ENCODE results near the gene SCAMP5.

The SCAMP5 gene

GRCh38 chr15:75049392-75049791, 54.0 kb downstream of the SCAMP5 start:
- TF ChIP-seq CTCF (IDR thresholded peaks at IDR 0.05; ENCODE audit: insufficient read depth, low read depth, low read length, missing control alignments): no peak
- DNase-seq (ENCODE audit: low read depth): no peak
- H3K4me3 ChIP-seq (ENCODE audit: low read length): no peak overlapping the region

DNA sequence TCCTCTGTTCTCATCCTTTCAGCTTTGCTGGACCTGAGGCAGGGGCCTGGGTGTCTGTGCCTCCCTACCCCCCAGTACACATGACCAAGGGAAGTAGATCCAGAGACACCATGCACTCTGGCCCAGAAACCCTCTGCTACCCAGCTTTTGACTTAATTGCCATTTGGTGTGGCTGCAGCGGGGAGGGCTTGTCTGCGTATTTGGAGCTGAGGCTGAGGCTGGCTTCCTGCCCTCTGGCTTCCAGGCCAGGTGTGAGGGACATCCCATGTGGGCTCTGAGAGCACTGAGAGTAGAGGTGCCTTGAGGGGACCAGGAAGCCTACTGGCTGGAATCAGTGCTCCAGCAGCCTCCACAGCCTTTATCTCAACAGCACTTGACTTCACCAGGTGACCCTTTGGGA, 54.9 kb downstream of the SCAMP5 start:
- no peak for TF ChIP-seq CTCF (IDR thresholded peaks at IDR 0.05; ENCODE audit: insufficient read depth, low read depth, low read length, missing control alignments)
- no peak for DNase-seq (ENCODE audit: low read depth)
- no peak overlapping the region for H3K4me3 ChIP-seq (ENCODE audit: low read length)

GRCh38 chr15:75051191-75051608, 55.8 kb downstream of the SCAMP5 start:
- H3K4me3 ChIP-seq (ENCODE audit: low read length): no peak overlapping the region
- no peak for DNase-seq (ENCODE audit: low read depth)
- no peak for TF ChIP-seq CTCF (IDR thresholded peaks at IDR 0.05; ENCODE audit: insufficient read depth, low read depth, low read length, missing control alignments)

- no peak for TF ChIP-seq CTCF (IDR thresholded peaks at IDR 0.05; ENCODE audit: insufficient read depth, low read depth, low read length, missing control alignments)
- DNase-seq (ENCODE audit: low read depth): no peak
- H3K4me3 ChIP-seq (ENCODE audit: low read length): no peak overlapping the region
Measured at GRCh38 chr15:75051711-75052110, 56.3 kb downstream of the SCAMP5 start.

DNA sequence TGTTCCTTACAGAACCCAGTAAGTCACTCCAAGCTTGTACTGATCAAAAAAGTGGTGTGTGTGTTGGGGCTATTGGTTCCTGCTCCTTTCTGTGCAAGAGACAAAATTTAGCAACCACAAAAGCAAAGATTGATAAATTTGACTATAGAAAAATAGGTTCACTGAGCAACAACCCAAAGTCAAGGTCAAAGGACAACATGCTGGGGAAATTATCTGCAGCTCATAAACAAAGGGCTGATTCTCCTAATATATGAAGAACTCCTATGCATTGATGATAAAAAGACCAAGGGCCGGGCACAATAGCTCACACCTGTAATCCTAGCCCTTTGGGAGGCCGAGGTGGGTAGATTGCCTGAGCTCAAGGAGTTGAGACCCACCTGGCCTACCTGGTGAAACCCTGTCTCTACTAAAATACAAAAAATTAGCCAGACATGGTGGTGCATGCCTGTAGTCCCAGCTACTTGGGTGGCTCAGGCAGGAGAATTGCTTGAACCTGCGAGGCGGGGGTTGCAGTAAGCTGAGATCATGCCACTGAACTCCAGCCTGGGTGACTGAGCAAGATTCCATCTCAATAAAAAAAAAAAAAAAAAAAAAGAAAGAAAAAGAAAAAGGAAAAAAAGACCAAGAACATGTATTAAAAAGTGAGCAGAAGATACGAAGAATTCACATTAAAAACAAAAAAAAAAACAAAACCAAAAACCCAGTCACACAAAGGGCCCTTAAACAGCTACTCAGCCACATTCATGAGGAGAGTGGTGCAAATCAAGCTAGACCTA, 57.8 kb downstream of the SCAMP5 start:
- no peak for DNase-seq (ENCODE audit: low read depth)
- no peak for TF ChIP-seq CTCF (IDR thresholded peaks at IDR 0.05; ENCODE audit: insufficient read depth, low read depth, low read length, missing control alignments)

GRCh38 chr15:75053748-75054125, 58.4 kb downstream of the SCAMP5 start:
- no peak for DNase-seq (ENCODE audit: low read depth)
- no peak for TF ChIP-seq CTCF (IDR thresholded peaks at IDR 0.05; ENCODE audit: insufficient read depth, low read depth, low read length, missing control alignments)
- no peak overlapping the region for H3K4me3 ChIP-seq (ENCODE audit: low read length)

More for the DNA sequence above, 57.8 kb downstream of the SCAMP5 start:
- no peak overlapping the region for H3K4me3 ChIP-seq (ENCODE audit: low read length)

Data from epithelial cell of esophagus (primary cell).